ENCODE data around the gene DPYSL4.

DPYSL4 gene

DNA sequence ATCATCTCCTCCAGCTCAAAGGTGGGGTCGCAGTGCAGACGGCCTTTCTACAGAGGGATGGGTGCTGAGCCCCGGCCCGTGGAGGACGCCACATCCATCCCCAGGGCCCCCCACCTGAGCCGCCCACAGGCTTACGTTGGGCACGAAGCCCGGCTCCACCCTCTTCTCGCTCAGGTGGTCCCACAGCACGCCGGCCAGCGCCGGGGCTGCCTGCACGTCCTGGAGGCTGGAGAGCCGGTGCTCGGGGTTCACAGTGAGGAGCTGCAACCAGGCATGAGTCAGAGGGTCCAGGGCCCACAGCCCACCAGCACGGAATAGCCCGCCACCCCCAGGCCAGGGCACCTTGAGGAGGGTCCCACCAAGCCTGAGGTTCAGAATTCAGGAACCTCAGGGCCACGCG lies 36.0 kb downstream of the DPYSL4 start:
- DNase-seq (ENCODE audit: low read depth, low spot score): no peak
- no peak overlapping the region for H3K27ac ChIP-seq

DNA sequence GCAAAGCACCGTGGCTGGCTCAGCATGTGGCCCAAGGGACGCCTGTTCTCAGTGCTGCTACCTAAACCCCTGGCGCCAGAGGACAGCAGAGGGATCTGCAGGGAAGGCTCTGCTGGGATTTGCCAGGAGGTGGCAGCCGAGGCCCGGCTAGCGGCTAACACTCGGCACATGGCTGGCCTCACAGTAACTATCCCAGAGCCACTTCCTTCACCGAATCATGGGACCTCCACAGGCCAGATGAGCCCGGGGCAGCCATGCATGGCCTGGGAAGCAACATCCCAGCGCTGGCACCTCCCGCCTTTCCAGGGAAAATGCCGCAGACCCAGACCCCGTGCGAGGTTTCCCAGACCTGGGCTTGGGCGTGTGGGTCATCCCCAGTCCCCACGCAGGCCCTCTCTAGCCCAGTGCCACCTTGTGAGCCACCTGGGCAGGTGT lies 36.4 kb downstream of the DPYSL4 start:
- no peak overlapping the region for H3K27ac ChIP-seq
- peak; percentile 16 for DNase-seq (ENCODE audit: low read depth, low spot score)

DNA sequence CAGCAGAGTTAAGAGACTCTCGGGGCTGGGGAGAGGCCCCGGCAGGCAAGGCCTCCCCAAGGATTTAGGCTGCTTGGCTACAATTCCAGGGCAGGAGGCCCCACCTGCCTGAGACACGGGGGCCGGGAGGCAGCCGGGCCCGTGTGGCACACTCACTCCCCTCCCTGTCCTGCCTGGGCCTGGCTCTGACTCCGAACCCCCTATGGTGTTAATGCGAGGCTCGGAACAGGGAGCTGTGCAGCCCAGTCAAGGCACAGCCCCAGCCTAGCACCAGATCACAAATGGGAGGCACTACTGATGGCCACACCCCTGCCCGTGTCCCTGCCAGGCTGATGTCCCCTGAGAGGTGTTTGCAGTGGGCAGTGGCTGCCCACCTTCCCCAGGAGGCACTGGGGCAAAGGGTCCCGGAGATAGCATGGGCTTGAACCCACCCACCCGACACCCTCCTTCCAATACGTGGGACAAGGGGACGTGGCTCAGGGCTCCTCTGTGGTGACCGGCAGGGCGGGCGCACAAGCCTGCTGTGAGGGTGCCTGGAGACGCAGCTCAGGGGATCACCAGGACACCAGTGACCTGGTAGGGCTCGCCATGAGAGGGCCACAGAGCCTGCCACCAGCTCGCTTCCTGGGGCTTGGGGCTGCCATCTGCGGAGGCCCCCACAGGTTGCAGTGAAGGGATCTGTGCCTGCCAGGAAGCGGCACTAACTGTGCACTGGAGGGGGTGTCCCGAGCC lies 37.0 kb downstream of the DPYSL4 start:
- H3K27ac ChIP-seq: no peak overlapping the region
- no peak for DNase-seq (ENCODE audit: low read depth, low spot score)

DNA sequence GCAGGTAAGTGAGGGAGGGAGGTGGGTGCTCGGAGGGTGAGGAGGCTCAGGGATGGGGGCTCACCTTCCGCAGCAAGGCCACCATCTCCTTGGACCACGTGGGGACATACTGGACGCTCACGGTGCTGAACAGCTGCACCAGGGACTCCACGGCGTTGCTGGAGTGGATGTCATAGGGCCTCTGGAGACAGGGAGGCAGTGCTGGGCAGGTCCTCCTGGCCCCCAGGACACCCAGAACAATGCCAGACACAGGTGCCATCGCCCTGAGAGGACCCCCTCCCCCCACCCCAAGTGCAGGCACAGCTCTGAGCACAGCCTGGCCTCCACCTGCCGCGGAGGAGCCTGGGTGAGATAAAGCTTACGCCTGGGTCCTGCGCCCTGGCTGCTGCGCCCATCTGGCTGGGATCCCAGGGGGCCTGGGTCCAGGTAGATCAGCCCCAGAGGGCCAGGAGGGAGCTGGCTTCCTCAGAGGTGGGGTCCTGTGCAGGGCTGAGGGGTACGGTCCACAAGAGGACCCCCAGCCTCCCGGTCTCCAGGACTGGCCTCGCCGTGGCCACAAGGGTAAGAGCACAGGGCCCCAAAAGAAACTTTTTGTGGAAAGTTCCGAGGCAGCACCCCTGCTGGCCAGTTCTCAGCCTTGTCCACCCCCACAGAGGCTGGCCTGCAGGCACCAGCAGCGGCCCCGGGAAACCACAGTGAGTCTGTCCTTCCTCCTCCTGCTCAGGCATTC lies 37.8 kb downstream of the DPYSL4 start:
- DNase-seq (ENCODE audit: low read depth, low spot score): no peak

DNA sequence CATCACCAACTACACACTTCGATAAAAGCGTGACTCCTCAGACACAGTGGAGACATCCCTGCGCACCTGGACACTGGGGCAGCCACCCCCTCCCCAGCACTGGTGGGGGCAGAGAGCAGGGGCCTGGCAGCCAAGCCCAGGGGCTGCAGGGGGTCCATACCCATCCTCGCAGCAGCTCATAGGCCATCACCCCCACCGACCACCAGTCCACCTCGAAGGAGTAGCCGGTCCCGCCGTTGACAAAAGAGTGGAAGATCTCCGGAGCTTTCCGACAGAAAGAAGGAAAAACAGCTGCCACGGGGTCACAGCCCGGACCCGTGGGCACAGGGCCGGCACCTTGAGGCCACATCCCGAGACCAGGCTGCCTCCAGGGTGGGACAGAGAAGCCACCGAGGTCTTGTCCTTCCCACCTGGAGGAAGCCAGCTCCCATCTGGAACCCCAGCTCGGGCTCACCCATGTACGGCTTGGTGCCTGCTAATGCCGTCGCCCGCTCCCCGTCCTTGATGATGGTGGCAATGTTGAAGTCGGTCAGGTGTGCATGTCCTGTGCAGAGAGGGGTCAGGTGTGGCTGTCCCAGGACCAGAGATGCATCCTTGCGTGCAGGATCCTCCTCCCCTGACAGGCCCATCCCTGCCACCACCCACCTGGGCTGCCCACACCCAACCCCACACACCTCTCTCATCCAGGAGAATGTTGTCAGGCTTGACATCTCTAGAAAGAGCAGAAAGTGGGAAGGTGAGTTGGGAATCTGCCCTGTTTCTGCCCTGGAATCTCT lies 38.5 kb downstream of the DPYSL4 start:
- DNase-seq (ENCODE audit: low read depth, low spot score): no peak
- H3K27ac ChIP-seq: no peak overlapping the region

More for the DNA sequence above, 37.8 kb downstream of the DPYSL4 start:
- H3K27ac ChIP-seq: no peak overlapping the region

DNA sequence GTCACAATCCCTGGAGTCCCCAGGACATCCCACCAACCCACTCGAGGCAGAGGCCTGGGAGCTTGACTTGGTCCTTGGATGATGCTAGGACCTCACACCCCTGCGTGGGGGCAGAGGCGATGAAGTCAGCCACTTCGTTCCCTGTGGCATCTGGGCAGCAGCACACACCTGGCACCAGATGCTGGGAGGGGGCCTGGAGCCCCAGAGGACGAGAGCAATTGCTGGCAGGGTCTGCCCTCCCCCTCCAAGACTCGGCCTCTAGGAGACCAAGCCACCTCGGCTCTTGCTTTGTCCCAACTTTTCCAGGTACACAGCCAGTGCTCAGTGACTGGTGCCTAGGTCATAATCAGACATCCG lies 39.1 kb downstream of the DPYSL4 start:
- no peak for DNase-seq (ENCODE audit: low read depth, low spot score)
- no peak overlapping the region for H3K27ac ChIP-seq

DNA sequence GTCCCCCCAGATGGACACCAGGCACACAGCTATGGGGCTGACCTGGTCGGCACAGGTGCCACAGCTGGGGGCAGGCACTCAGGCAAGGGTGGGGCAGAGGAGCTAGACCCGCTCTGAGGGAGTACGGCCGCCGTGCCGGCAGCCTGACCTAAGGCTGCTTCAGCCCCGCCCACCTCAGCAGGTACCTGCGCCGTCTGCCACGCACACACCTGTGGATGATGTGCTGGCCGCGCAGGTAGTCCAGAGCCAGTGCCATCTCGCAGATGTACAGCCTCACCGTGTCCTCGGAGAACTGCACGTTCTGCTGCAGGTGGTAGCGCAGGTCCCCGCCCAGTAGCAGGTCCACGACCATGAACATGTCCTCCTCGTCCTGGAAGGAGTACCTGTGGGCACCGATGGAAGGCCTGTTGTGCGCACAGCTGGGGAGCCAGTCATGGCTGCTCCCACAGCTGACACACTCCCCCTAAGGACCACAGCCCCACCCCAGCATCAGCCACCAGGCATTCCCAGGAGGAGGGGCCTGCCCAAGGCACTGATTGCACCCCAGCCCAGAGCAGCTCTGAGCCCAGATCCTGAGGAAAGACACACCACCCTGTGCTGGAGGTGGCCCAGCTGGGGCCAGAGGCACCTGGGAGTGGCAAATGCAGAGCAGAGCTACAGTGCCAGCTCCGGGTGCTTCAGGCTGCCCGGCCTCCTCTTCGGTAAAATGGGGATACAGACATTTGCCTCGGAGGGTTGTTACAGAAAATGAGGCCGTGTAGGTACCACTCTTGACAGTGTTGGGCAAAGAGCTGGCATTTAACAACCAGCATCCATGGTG lies 40.0 kb downstream of the DPYSL4 start:
- no peak for DNase-seq (ENCODE audit: low read depth, low spot score)
- no peak overlapping the region for H3K27ac ChIP-seq

DNA sequence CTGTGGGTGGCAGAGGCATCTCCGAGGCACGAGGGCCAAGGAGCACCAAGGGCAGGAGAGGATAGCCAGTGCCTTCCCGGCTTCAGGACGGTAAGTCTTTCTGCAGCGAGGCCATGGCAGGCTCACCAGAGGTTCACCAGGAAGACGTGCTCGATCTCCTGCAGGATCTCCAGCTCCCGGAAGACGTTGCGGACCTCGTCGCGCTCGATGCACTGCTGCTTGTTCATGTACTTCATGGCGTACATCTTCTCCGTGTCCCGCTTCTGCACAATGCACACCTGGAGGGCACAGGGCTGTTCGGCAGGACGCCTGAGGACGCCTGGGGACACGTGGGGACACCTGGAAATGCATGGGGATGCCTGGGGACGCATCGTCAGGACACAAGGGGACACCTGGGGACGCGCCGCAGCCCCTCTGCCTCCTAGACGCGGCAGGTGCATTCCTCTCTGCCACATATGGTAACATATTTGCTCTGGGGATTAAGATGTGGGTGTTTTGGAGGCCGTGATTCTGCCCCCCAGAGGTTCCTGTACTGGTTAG lies 41.2 kb downstream of the DPYSL4 start:
- no peak overlapping the region for H3K27ac ChIP-seq
- no peak for DNase-seq (ENCODE audit: low read depth, low spot score)

DNA sequence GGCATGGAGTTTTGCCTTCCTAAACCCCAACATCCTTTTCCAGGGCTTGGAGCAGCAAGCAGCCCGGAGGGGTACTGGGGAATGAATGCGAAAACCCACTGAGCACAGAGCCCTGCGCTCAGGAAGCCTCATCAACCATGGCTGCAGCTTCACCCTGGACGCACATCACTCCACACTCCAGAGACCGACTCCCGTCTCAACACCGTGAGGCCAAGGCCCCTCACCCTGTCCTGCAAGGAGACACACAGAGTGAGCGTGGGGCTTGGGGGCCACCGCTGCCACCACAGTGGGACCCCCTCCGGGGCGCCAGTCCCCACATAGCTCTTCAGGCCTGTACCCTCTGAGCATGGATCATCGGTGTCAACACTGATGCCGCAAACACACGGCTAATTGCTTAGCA lies 41.9 kb downstream of the DPYSL4 start:
- H3K27ac ChIP-seq: no peak overlapping the region
- no peak for DNase-seq (ENCODE audit: low read depth, low spot score)

DNA sequence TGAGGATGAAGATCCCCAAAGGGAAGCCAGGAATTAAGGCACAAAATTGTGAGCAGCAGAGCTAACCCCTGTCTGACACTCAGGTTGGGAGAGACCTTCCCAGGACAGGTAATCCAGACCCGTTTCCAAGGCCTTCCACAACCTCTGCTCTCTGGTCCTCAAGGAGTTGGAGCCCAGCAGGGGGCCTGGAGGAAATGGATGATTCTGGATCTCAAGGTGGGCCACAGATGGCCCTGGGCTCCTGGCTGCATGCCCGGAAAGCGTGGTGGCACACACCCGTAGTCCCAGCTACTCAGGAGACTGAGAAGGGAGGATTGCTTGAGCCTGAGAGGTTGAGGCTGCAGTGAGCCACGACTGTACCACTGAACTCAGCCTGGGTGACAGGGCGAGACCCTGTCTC lies 42.3 kb downstream of the DPYSL4 start:
- no peak for DNase-seq (ENCODE audit: low read depth, low spot score)
- H3K27ac ChIP-seq: no peak overlapping the region

DNA sequence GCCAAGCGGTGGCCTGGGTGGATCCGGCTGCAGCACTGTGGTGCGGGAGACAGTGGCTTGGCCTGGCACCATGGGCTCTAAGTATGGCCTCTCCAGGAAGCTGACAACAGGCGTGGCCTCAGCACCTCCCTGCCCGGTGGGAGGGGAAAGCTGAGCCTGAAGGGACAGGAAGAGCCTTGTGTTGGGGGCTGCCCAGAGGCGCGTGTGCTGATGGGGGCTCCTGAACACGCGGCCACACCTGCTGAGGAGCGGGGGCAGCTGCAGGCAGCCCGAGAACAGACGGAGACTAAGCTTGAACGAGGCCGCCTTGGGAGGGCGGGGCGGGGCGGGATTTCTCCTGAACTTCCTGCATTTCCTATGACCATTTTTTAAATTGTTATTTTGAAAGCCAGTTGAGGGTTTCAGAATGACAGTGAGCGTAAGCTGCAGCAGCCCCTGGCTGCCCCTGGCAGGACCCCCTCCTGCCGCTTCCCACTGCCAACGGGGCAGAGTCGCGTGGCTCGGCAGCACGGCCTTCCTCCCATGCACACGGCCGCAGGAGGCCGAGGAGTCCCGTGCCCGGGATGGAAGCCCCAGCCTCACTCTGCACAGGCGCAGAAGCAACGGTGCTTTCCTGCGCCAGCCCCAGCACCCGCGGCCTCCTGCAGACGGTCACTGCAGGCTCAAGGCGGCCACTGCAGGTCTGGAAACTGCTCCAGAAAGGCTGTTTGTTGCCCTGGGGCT lies 43.2 kb downstream of the DPYSL4 start:
- no peak overlapping the region for H3K27ac ChIP-seq
- DNase-seq (ENCODE audit: low read depth, low spot score): no peak

DNA sequence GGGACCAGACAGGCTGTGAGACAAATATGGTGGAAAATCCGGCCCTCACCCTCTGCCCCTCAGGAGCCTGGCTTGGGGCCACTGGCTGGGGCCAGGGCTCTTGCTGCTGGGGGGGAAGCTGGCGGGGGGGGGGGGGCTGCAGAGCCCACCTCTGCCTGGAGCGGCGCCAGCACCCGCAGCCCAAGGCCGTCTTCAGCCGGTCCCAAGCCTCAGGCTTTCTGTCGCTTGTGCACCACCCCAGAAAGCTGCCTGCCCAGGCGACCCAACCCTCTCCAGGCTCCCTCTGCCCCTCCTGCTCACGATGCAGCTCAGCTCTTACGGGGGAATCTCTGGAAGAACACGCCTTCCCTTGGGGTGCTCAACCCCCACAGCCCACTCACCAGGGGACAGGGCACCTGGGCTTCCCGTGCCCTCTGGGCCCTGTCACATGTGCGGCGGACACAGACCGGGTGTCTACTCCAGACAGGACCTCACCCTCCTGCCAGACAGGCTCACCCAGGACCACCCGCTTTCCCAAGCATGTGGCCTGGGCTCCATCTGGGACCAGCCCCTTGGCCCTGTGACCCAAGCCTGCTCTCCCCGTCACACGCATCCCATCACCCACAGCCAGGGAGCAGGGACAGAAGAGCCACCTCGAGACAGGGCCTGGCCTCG lies 43.9 kb downstream of the DPYSL4 start:
- DNase-seq (ENCODE audit: low read depth, low spot score): no peak
- H3K27ac ChIP-seq: no peak overlapping the region

DNA sequence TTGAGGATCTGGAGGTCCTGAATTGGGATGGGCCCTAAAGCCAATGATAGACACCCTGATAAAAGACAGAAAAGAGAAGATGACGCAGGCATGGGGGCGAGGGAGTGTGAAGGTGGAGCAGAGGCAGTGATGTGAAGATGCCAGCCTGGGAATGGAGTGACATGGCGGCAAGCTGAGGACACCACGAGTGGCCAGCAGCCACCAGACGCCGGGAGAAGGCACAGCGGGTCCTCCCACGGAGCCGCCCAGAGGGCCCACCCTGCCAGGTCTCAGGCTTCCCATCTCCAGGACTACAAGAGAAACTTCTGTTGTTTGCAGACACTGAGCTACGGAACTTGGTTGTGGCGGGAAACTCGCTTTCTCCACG lies 44.9 kb downstream of the DPYSL4 start:
- DNase-seq (ENCODE audit: low read depth, low spot score): no peak
- no peak overlapping the region for H3K27ac ChIP-seq

DNA sequence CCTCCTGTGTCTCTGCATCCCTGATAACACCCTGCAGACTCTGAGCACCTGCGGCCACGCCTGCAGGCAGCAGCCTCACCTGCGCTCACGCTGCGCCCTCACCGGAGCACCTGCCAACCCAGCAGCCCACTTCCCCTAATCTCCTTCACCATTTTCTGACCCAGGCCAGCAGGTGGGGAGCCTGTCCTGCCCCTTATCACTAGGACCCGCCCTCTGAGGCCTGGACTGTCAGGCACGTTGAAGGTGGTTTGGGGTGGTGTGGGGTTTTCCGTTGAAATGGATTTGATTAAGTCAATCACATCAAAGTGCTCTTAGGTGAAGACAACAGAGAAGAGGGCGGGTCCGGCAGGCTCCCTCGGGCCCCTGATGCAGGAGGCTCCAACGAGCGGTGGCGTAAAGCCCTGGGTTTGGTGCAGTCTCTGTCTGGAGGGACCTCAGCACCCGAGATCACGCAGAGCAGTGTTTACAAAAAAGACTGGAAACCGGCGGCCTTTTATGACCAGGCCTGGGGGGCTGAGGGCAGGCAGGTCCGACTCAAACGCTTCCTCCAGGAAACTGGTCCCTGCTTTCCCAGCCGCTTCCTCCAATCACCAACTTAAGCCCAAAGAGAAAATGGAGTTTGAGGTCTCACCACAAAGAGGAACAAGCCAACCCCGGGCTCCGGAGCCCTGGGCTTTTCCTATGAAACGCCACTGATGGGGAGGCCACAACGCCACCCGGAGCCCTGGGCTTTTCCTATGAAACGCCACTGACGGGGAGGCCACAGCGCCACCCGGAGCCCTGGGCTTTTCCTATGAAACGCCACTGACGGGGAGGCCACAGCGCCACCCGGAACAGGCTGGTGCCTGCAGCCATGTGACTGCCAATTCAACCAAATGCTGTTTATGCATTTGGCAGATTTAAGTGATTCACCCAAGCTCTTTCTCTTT lies 45.5 kb downstream of the DPYSL4 start:
- no peak overlapping the region for H3K27ac ChIP-seq
- DNase-seq (ENCODE audit: low read depth, low spot score): no peak

DNA sequence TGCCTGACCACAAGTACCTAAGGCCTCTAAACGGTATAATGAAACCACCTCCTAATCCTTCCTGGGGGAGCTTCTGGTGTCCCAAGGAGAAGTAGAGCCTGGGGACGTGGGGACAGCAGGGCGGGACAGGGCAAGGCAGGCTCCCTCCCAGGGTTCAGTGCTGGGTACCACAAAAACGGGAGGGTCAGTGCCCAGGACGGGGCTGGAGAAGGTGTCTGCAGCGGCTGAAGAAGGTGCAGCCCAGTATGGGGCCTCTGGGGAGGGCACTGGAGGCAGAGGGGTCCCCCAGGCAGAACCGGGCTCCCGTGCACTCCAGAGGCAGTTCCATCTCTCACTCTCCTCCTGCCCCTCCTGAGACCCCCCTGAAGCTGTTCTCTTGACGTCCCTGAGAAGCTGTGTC lies 46.2 kb downstream of the DPYSL4 start:
- DNase-seq (ENCODE audit: low read depth, low spot score): no peak
- no peak overlapping the region for H3K27ac ChIP-seq

DNA sequence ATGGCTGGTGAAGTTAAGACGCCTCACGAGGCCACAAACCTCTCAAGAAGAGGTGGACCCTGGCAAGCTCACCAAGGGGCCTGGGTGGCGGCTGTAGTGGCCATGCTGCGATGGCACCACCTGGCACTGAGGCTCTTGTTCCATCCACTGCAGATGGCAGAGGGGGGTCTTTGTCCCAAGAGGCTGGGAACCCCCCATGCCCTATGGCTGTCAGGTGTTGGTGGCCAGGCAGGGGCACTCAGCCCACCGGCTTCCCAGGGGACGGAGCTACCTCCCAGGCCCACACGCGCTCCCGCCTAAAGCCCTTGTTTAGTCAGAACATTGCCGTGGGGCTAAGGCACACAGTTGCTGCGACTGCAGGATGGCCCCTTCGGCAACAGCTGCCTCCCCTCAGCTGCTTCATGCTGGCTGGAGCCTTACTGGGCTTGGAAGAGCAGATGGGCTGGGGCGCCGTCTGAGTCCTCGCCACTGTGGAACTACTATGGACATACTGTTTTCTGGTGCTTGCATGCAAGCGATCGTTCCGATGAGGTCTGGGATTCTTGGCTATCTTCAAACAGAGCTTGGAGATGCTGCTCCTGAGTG lies 46.8 kb downstream of the DPYSL4 start:
- no peak for DNase-seq (ENCODE audit: low read depth, low spot score)
- H3K27ac ChIP-seq: no peak overlapping the region

DNA sequence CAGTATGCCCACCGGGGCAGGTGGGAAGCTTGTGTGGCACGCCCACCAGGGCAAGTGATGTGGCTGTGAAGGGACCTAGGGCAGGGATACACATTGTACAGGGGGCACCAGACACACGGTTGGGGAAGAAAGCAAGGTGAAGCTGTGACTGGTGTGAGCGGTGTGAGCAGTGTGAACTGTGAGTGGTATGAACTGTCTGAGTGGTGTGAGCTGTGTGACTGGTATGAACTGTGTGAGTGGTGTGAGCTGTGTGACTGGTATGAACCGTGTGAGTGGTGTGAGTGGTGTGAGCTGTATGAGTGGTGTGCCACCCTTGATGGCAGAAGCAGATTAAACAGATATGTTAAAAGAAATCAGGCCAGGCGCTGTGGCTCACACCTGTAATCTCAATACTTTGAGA lies 48.1 kb downstream of the DPYSL4 start:
- no peak for DNase-seq (ENCODE audit: low read depth, low spot score)

DNA sequence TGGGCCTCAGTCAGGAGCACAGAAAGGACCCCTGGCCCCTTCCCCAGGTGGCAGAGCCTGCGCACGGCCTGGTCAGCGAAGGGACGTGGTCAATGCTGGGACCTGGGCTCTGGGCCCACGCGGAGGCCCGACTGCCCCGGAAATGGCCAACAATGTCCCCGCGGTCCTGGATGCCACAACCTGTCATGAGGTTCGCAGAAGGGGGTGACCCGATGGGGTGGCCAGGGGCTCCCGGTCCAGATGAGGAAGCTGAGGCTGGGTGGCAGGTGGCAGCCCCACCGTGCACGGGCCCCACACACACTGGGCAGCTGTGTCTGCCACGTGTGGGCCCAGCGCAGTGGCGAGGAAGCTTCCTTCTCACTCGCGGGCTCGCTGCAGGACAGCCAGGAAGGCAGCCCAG lies 49.4 kb downstream of the DPYSL4 start:
- no peak for DNase-seq (ENCODE audit: low read depth, low spot score)
- no peak overlapping the region for H3K27ac ChIP-seq

More for the DNA sequence above, 48.1 kb downstream of the DPYSL4 start:
- no peak overlapping the region for H3K27ac ChIP-seq

Data from epithelial cell of prostate (primary cell).